AML-193 (cell line): ENCODE measurements around the gene APLP2.
"Not testable (repeated sequence)": the region's sequence is repeated elsewhere in the genome, so short reads cannot be mapped to it uniquely, and the experiment has no call there.

Experiments used
- DNase-seq, 2 experiments: peaks; one replicate each; lab custom pipeline; 2025; lab: John Stamatoyannopoulos, UW

APLP2 gene

DNA sequence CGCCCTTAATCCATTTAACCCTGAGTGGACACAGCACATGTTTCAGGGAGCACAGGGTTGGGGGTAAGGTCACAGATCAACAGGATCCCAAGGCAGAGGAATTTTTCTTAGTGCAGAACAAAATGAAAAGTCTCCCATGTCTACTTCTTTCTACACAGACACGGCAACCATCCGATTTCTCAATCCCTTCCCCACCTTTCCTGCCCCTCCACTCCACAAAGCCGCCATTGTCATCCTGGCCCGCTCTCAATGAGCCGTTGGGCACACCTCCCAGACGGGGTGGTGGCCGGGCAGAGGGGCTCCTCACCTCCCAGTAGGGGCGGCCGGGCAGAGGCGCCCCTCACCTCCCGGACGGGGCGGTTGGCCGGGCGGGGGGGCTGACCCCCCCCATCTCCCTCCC, 20.8 kb downstream of the APLP2 start:
- not testable (repeated sequence) for DNase-seq

DNA sequence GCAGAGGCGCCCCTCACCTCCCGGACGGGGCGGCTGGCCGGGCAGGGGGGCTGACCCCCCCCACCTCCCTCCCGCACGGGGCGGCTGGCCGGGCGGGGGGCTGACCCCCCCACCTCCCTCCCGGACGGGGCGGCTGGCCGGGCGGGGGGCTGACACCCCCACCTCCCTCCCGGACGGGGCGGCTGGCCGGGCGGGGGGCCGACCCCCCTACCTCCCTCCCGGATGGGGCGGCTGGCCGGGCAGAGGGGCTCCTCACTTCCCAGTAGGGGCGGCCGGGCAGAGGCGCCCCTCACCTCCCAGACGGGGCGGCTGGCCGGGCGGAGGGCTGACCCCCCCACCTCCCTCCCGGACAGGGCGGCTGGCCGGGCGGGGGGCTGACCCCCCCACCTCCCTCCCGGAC, 21.5 kb downstream of the APLP2 start:
- not testable (repeated sequence) for DNase-seq

DNA sequence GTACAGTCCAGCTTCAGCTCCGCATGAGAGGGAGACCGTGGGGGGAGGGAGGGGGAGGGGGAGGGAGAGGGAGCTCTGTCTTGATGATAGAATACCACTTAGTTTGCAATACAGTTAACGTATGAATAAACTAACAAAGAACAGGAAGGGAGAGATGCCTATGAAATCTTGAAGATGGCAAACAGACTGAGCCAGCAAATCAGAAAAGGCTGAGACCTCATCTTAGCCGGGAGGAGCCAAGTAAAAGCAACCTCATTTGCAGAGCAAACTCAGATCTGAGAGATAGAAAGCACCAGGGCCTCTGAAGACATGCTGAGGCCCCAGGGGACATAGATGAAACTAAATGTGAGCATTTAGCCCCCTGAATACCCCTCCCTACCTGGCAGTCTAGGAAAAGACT, 23.0 kb downstream of the APLP2 start:
- DNase-seq: no peak

DNA sequence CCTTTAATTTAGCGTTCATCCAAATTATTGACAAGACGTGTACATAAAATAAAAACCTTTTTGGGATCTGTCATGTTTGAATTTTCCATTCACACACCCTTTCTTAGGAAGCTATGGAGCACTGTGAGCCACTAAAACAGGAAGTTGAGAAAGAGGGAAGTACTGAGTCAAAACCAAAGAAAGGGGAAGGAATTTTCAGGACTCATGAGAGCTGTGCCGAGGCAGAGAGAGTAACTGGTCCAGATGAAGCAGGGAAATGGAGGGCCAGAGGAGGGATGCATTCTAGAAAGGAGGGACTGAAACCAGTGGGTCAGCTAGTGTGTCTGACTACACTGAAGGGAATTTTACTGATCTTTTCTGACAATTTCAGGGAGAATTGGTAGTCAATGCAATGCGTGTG, 24.9 kb downstream of the APLP2 start:
- peak; percentile 51 to 55 for DNase-seq

DNA sequence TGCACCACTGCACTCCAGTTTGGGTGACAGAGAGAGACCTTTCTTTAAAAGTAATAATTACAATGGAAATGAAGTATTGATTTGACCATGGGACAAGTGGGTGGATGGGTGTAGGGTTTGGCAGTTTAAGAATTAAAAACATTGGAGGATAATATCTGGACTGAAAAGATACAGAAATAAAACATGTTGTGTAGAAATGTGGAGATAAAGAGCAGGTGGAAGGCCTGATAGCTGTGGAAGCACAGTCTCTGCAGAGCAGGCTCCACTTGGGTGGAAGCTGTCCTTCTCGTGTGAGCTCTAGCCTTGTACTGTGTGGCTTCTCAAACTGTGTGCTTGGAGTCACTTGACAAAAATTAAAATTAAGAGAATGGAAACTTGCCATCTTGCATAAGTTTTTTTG, 25.6 kb downstream of the APLP2 start:
- DNase-seq: no peak

DNA sequence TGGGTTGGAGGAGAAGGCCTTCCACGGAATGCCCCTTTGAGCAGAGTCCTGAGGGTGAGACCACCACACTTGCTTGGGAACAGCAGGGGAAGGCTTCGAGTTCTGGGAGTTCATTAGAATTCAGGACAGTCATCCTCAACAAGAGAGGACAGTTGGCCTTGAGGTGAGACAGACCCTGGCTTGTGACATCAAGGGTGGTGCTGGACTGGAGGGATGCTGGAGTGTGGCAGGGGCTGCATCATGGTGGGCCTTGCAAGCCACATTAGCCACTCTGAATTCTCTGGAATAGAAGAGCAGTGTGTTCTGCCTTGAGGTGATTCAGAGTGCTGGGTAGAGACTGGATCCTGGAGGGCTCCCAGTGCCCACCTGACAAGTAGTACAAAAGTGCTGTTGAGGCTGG, 26.3 kb downstream of the APLP2 start:
- no peak for DNase-seq

DNA sequence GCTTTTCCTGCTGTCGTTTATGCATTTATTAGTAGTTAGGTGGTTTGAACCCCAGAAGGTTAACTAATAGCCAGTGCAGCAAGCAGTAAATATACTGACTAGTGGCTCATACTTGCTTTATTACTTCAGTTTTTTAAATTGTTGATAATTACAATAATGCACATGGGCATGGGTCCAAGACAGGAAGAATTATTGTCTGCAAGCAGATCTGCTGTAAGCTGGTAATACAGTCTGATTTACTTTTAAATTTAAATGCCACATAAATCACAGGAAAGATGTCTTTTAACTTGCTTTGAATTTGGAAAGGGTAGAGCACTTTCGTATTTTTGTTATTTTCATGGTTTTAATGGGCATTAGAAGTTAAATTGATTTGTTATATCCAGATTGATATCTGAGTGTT, 27.1 kb downstream of the APLP2 start:
- no peak for DNase-seq

DNA sequence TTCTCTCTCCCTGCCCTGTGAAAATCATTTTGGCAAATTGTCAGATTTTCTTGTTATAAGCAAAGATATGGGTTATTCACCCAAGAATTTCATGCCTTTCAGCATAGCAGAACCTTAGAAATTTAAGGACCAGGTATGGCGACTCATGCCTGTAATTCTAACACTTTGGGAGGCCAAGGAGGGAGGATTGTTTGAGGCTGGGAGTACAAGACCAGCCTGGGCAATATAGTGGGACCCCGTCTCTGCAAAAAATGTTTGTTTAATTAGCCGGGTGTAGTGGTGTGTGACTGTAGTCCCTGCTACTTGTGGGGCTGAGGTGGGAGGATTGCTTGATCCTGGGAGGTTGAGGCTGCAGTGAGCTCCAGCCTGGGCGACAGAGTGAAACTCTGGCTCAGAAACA, 27.6 kb downstream of the APLP2 start:
- DNase-seq: no peak

DNA sequence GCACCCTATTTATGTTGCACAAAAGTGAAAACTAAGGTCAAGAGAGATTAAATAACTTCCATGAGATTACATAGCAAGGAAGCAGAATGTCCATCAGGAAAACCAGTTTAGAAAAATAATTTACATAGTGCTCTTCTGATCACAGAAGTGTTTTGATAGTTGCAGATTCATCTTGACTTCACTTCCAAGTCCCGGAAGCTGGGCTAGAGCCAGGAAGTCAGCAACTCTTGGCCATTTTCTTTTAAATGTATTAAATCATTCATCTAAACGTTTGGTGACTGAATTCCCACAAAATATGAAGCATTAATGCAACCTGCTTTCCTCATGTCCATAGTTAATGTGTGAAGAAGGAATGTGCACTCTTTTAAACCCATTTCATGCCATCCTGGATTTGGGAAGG, 29.7 kb downstream of the APLP2 start:
- DNase-seq: no peak

DNA sequence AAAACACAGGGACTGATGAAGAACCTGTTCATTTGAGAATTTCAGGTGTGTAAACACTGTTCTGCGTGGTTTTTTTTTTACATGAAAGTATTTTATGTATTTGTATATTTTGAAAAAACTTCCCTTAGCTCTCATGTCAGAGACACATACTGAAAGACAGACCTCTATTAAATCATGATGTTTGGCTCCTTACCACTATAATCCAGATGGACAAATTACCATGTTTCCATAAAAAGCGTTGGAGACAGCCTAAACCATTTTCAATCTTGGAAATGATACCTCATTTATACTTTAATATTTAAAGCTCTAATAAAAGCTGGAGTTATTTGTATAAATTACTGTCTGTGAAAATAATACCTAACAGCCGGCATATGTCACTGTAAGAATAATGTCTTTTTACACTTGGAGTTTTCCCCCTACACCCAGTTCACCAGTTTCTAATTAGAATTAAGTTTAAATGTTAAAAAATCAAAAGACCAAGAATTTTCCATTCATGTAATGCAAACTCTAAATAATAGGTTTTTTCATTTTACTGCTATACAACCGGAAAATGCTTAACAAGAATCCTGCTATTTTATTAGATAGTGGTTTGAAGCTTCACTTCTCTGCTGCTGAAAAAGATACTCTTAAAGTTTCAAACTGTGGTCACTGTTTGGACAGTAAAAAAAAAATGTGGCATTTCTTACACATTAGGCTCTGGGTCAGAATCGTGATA, 30.8 kb downstream of the APLP2 start:
- DNase-seq: no peak

DNA sequence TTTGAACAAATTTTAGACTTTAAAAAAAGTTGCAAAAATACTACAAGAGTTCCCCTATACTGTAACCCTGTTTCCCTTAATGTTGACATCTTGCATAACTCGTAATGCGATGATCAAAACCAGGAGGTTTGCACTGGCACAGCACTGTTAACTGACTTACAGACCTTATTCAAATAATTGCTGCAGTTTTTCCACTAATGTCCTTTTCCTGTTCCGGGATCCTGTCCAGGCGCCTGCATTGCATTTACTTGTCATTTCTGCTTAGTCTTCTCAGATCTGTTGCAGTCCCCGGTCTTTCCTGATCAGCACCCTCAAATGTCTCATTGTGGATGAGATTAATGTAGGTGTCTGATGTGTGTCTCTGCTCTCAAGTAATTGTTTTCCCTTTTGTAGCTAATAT, 32.0 kb downstream of the APLP2 start:
- no peak for DNase-seq

DNA sequence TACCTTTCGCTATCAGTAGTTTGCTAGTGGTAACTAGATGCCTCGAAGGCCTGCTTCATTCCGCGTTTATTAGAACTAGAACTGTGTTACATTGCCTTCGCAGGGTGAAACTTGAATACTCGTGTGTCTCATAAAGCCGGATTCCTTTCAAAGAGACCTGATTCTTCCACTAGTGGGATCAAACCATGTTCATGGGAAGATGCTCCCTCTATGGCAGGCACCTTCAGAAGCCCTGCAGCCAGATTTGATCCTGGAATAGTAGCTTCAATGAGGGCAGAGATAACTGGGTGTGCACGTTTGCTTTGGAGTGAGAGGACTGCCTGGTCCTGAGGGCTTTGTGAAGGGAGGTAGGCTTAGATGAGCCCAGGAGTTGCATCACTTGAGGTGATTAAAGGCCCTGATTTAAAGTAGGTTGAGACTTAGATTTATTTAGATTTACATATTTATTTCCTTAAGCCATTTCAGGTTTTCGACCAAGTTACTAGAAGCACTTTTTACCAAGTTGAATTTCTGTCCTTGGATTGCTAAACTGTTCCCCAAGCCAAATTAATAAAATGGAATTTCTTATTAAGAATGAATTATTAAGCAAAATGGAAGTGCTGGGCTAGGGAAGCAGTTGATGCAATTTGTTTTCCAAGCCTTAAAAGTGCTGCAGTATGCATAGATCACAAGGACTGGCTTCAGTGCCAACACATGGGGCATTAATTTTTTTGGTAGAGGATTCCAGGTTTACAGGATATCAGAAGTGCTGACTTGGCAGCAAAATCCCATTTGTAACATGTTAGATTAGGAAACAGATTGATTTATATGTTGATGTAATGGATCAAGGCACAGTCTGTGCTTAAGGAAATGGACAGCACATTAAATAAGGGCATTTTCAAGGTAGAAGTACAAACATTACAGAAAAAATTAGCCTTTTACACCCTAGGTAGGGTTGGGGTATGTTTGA, 32.9 kb downstream of the APLP2 start:
- DNase-seq: no peak

DNA sequence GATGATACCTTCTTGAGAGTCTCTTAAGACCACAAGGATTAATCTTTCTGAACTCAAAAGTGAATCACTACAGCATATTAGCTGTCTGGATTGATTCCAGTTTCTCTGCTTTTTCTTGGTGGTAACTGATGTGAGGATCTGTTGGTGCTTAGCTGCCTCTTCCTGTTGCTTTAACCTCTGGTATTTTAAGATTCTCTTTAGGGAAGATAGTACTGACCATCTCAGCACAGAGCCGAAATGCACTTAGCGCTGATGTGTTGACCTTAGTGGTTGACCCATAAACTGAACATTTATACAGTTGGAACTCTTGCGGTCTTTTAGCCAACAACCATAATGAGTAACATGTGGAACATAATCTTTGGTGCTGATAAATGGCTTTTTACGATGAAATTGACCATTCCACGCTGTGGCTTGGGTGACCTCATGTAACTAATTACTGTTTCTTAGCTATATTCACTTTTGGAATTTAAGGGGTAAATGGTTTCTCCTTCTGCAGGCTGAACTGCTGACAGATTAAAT, 33.7 kb downstream of the APLP2 start:
- DNase-seq: no peak

DNA sequence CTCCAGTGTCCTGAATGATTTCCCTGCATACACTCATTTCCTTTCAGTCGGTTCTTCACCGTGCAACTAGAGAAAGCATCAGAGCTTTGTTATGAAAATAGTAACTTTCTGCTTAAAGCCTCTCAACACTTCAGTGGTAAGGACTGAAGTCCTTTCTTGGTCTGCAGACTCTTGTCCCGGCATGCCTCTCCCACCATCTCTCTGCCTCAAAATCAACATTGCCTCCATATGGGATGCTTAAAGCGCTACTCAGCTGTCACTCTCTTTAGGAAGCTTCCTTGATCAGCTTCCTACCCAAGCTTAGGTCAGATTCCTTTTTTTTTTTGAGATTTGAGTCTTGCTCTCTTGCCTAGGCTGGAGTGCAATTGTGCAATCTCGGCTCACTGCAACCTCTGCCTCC, 36.7 kb downstream of the APLP2 start:
- DNase-seq: no peak

DNA sequence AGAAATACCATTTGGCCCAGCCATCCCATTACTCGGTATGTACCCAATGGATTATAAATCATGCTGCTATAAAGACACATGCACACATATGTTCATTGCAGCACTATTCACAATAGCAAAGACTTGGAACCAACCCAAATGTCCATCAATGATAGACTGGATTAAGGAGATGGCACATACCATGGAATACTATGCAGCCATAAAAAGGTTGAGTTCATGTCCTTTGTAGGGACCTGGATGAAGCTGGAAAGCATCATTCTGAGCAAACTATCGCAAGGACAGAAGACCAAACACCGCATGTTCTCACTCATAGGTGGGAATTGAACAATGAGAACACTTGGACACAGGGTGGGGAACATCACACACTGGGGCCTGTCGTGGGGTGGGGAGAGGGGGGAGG, 39.0 kb downstream of the APLP2 start:
- DNase-seq: not testable (repeated sequence)

DNA sequence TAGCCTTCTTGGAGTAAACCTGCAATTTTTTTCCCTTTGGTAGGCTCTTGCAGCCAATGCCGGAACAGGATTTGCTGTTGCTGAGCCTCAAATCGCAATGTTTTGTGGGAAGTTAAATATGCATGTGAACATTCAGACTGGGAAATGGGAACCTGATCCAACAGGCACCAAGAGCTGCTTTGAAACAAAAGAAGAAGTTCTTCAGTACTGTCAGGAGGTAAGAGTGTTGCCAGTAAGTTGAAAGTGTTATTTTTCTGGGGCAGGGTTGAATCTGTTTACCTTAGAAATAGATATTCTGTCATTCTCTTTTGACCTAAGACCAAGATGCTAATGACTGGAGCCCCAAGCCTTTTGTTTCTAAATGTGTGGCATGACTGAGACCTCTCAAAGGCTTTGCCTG, 39.7 kb downstream of the APLP2 start:
- no peak for DNase-seq

DNA sequence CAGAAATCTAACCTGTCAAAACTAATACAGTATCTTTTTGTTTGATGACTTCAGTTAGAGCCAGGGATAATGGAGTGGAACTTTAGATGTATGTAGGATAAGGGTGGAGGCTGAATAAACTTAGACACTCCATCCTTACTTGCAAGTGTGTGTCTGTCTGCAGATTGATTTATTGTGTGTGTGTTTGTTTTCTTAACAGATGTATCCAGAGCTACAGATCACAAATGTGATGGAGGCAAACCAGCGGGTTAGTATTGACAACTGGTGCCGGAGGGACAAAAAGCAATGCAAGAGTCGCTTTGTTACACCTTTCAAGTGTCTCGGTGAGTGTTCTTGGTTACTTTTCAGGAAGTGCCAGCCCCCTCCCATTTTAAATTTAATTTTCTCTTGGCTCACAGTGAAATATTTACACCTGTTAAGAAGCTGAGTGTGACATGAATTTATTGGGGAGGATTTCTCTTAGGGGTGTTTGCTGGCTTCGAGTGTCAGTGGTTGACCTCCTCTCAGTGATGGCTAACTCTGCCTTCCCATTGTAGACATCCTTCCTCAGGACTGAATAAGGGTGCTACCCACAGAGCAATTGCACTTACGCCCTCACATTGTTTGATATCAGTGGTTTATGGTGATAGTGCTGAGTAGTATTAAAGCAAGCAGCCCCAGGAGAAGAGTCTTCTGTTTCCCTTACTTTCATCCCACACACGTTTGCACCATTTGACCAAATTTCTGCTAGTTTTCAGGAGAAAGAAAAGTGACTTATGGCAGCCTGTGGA, 40.8 kb downstream of the APLP2 start:
- DNase-seq: no peak

DNA sequence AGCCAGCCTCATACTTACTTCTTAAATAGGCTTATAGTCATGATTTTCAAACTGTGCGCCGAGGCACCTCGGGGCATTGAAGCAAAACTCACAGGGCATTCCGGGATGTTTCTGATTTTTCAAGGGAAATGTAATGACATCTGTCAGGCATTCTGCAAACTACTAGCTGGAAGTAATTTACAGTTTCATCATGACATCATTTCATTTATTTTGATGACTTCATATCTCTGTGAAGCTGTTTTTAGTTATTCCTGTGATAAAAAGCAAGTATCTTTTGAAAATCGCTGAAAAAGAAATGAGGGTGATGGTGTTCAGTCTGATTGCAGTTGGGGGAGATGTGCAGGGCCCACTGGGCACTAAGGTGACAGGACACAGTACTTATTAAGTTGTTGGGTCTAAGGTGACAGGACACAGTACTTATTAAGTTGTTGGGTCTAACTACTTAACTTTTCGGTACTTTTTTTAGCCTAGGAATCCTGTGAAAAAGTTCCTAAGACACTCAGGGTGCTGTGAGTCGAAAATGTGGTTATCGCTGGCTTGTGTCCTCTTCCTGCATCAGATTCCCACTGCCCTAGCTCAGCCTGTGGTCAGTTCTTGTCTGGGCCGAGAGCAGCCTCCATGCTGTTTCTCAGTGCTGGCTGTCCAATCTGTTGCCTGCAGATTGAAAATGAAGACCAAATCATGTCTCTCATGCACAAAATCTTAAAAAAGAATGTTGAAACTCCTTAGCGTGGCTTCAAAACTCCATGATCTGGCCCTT, 42.6 kb downstream of the APLP2 start:
- no peak for DNase-seq

DNA sequence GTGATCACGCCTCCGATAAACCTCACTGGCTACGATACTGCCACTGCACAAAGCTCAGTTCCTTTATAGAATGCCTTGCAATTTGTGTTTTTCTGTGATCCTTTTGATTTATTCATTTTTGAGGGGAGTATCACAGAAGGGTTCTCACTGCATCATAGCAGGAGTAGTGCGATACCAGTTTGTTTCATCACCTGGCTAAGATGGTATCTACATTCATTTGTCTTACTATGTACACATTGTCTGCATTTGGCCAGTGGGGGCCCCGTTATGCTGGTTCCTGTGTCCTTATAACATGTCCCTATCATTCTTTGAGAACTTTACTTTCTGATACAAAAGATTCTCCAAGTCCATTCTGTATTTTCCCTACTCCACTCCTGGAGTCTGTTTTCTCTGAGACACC, 44.6 kb downstream of the APLP2 start:
- no peak for DNase-seq

DNA sequence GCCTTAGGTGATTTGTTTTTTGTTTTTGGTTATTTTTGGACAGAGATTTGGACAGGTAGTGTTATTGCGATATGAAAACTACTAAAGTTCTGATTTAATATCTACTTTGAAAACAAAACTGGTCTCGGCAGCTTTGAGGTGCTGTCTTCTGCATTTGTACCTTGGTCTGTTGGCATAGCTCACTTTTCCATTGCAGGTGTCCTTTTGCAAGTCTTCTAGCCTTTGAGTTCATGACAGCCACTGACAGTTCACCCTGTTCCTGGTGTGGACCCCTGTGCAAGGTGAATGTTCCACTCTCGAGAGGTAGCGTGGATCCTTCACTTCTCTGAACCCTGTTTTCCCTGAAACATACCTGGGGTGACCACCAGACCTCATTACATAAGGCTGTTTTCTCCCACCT, 45.0 kb downstream of the APLP2 start:
- no peak for DNase-seq

DNA sequence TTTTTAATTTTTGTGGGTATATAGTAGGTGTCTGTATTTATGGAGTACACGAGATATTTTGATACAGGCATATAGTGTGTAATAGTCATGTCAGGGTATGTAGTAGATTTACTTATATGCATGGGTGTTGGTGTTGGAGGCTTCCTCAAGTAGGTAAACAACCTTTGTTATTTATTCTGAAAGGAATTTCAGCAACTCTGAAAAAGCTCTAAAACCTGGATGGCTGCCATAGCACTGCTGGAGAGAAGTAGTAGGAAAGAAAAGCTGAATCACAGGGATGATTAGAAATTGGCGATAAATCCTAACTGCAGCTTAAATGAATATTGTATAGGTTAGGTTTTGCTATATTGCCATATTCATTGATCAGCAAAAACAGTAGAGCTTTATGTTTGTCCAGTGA, 45.5 kb downstream of the APLP2 start:
- no peak for DNase-seq

DNA sequence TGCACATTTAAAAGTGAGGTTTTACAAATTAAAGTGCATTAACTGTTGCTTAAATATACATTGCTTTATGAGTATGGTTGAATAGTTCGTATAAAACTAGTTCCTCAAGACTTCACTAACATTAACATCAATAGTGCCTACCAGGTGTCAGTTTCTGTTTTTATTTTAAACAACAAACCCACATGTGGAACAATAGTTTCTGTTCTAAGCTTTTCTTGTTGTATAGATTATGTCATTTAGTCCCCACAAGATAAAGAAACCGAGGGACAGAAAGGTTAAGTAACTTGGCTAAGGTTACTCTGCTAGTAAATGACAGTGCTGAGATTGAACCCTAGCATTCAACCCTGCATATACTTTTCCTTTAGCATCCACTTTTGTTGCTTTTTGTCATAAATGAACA, 48.5 kb downstream of the APLP2 start:
- no peak for DNase-seq
